CD4-positive, alpha-beta T cell treated with Interleukin-6 at 100 ng/mL for 8 hours (primary cell): ENCODE results near the gene TJAP1.
"Not testable (repeated sequence)": the region's sequence is repeated elsewhere in the genome, so short reads cannot be mapped to it uniquely, and the experiment has no call there.

ENCODE experiments used
- DNase-seq: peaks from one replicate; pipeline ENCODE4 v3.0.0-alpha.2; 2020; ENCODE audit warnings: mixed read lengths, low spot score

Gene TJAP1

GRCh38 chr6:43481075-43481474 lies 3.7 kb downstream of the TJAP1 start:
- no peak for DNase-seq

- DNase-seq = no peak
Observed at GRCh38 chr6:43481591-43482236, 4.3 kb downstream of the TJAP1 start.

GRCh38 chr6:43488667-43489276 lies 11.4 kb downstream of the TJAP1 start:
- no peak for DNase-seq

GRCh38 chr6:43489277-43490072 lies 12.1 kb downstream of the TJAP1 start:
- no peak for DNase-seq

- no peak for DNase-seq
Observed at GRCh38 chr6:43490523-43490939, 13.2 kb downstream of the TJAP1 start.

- DNase-seq = no peak
Observed at GRCh38 chr6:43491750-43492661, 14.6 kb downstream of the TJAP1 start.

- no peak for DNase-seq
Observed at GRCh38 chr6:43492673-43493072, 15.3 kb downstream of the TJAP1 start.

- no peak for DNase-seq
Observed at GRCh38 chr6:43493230-43493629, 15.9 kb downstream of the TJAP1 start.

- no peak for DNase-seq
Observed at GRCh38 chr6:43493833-43494232, 16.5 kb downstream of the TJAP1 start.

GRCh38 chr6:43494321-43494720 lies 17.0 kb downstream of the TJAP1 start:
- DNase-seq = no peak

GRCh38 chr6:43494766-43495165 lies 17.4 kb downstream of the TJAP1 start:
- no peak for DNase-seq

GRCh38 chr6:43495409-43495941 lies 18.1 kb downstream of the TJAP1 start:
- peak; percentile 31 for DNase-seq

- no peak for DNase-seq
Observed at GRCh38 chr6:43496370-43497128, 19.2 kb downstream of the TJAP1 start.

GRCh38 chr6:43497129-43497396 lies 19.7 kb downstream of the TJAP1 start:
- no peak for DNase-seq

- DNase-seq = no peak
Observed at GRCh38 chr6:43497689-43498088, 20.3 kb downstream of the TJAP1 start.

GRCh38 chr6:43498291-43498690 lies 20.9 kb downstream of the TJAP1 start:
- not testable (repeated sequence) for DNase-seq

- DNase-seq = no peak
Observed at GRCh38 chr6:43499028-43499815, 21.9 kb downstream of the TJAP1 start.

GRCh38 chr6:43500921-43501320 lies 23.6 kb downstream of the TJAP1 start:
- DNase-seq = no peak

- no peak for DNase-seq
Observed at GRCh38 chr6:43502666-43503065, 25.3 kb downstream of the TJAP1 start.

GRCh38 chr6:43503443-43503842 lies 26.1 kb downstream of the TJAP1 start:
- DNase-seq = no peak
